H1 (cell line): ENCODE results near the gene MYH9. TPM values are rescaled to one million over a fixed set of nuclear protein-coding genes. Genes with fewer than 3 reads are reported as not detected.

ENCODE experiments used
- ASH2L ChIP-seq: fragments of 200-600, 300-600 bp; sonication (generic); IDR thresholded peaks from one replicate; pipeline ENCODE4 v1.7.1; 2017; ENCODE audit warnings: low read length
- BACH1 ChIP-seq: IDR thresholded peaks from 2 replicates; pipeline ENCODE4 v1.6.1; 2012; ENCODE audit warnings: low read length, improper control_type of control experiment
- CBX8 ChIP-seq: fragments of 300-800, 300-1000 bp; sonication (generic); IDR thresholded peaks from 2 replicates; pipeline ENCODE4 v1.7.1; 2016; ENCODE audit warnings: low read depth, low read length, borderline replicate concordance
- CHD1 ChIP-seq: IDR thresholded peaks from 2 replicates; pipeline ENCODE4 v1.6.1; 2012; ENCODE audit warnings: low read depth, low read length, improper control_type of control experiment
- CHD7 ChIP-seq: fragments of 300-600 bp; sonication (generic); IDR thresholded peaks from 2 replicates; pipeline ENCODE4 v1.7.1; 2012; ENCODE audit warnings: low read length, moderate library complexity, mild to moderate bottlenecking, inconsistent platforms; ENCODE audit not compliant: insufficient replicate concordance
- KDM1A ChIP-seq: fragments of 200-600, 300-600 bp; sonication (generic); IDR thresholded peaks from 2 replicates; pipeline ENCODE4 v1.7.1; 2016; ENCODE audit warnings: mild to moderate bottlenecking, low read length, borderline replicate concordance
- KDM4A ChIP-seq: IDR thresholded peaks from one replicate; pipeline ENCODE4 v1.7.1; 2012; ENCODE audit warnings: low read depth, mild to moderate bottlenecking, moderate library complexity, low read length, inconsistent platforms; ENCODE audit not compliant: severe bottlenecking
- POLR2A ChIP-seq, 2 experiments: IDR thresholded peaks; 1 replicate in 1 of 2; 2 replicates in 1 of 2; pipeline ENCODE4 v1.6.1; 2011; ENCODE audit warnings: low read depth in 2 of 2, low read length in 2 of 2, mild to moderate bottlenecking in 2 of 2; ENCODE audit errors: control extremely low read depth in 1 of 2
- SAP30 ChIP-seq: fragments of 300-600 bp; sonication (generic); IDR thresholded peaks from 2 replicates; pipeline ENCODE4 v1.7.1; 2012; ENCODE audit warnings: low read length, moderate library complexity, mild to moderate bottlenecking, inconsistent platforms; ENCODE audit not compliant: insufficient read depth, insufficient replicate concordance
- TEAD4 ChIP-seq: IDR thresholded peaks from 2 replicates; pipeline ENCODE4 v1.6.1; 2012; ENCODE audit warnings: low read depth, low read length, inconsistent platforms, mixed read lengths
- polyA plus RNA-seq, 7 experiments: library from polyadenylated mRNA; depleted of rRNA in 3 of 7; stranded (reverse) in 5 of 7; unstranded in 2 of 7; fragments of >200 nt in 5 of 7; fragments of 200-250 nt in 2 of 7; gene quantifications; 1 replicate in 5 of 7; 2 replicates in 1 of 7; 4 replicates in 1 of 7; pipeline versions ENCODE4 v1.2.1 to v1.2.3, GENCODE V29; 2011 to 2013; ENCODE audit warnings: missing spikeins in 2 of 7, mixed read lengths in 2 of 7
- total RNA-seq: library from RNA; stranded (reverse); fragmentation: NEBNext Ultra II Directional; extraction: Animal tissue kit (Norgen Biotek cat#: 25700); gene quantifications from 2 replicates; pipeline ENCODE4 v1.2.1, GENCODE V29; 2021

MYH9 gene
- total and polyA plus RNA-seq, 2 of the 8 experiments (the other 6 are each of a cell fraction or from before 2014, with no cell fraction given): 24.9 to 322 TPM

DNA sequence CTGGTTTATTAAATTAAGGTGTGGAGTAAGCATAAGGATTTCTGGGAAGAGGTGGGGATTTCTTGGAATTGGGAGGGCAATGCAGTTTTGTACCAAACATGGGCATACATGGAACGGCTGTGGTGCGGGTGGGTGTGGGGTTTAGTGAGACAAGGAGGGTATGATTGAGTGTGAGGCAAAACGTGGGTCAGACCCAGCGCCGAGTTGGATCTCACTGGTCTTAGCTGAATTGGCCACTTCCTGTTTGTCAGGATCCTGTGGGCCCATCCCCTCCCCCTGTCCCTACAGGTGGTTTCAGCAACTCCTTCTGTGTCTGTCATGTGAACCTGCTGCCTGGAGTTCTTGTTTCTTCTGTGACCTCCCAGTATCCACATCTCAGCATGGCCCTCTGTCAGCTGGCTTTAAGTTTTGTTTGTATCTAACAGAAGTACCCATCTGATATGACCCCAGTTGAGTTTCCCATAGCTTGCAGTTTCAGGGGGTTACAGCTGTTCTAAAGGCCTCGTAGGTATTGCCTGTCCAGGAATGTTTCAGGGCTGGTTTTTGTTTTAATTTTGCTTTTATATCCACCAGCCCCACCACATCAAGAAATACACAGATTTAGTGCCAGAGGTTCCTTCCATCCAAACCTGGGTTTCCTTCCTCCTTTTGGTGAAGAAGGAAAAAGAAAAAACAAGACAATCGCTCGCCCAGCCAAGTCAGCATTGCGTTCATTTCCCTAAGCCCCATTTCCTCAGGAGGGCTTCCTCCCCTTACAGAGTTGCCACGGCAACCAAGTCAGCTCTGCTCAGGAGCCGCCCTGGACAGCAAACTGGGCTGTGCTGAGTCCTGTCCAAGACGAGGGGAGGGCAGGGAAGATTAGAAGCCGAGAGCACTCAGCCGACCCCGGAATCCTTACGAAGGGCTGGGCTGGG, 128.8 kb downstream of the MYH9 start (continued):
- TF ChIP-seq KDM1A (no peak), CHD7 (no peak), BACH1 (no peak), ASH2L (peak; percentile 53), POLR2A (IDR thresholded peaks at IDR 0.05; ENCODE audit: control extremely low read depth in 1 of 2, low read depth in 2 of 2, low read length in 2 of 2) (peak in 1 of 2 experiments; percentile 27; a peak in 1 of 3 replicates), TEAD4 (no peak), SAP30 (peak; percentile 81), KDM4A (no peak), CBX8 (no peak), CHD1 (no peak)
